ENCODE results near the gene BIRC2. TPM values are rescaled to one million over a fixed set of nuclear protein-coding genes. Genes with fewer than 3 reads are reported as not detected.

The BIRC2 gene
- total and polyA plus RNA-seq, 2 experiments from 2014 or later, result 15.3 to 25.2 TPM

- ATAC-seq (no peak), DNase-seq (ENCODE audit: low spot score) (no peak)
- Histone ChIP-seq H3K4me1 (ENCODE audit: insufficient read depth) (no peaks in the 10 kb centered on the region), H3K36me3 (ENCODE audit: insufficient read depth) (no peaks in the 10 kb centered on the region), H3K4me2 (no peak overlapping the region), H3K27ac (ENCODE audit: low read depth) (no peak overlapping the region), H3F3A (replicated peaks; ENCODE audit: low read depth) (no peaks in the 10 kb centered on the region), H4K20me1 (replicated peaks; ENCODE audit: insufficient read depth) (no peaks in the 10 kb centered on the region), H2AFZ (no peak overlapping the region), H3K4me3 (no peak overlapping the region), H3K9me2 (ENCODE audit: insufficient read depth) (no peaks in the 10 kb centered on the region), H3K79me2 (replicated peaks; ENCODE audit: insufficient read depth) (no peaks in the 10 kb centered on the region), H3K27me3 (ENCODE audit: insufficient read depth) (no peaks in the 10 kb centered on the region)
- no peaks in the 10 kb centered on the region for H3K4me1 Mint-ChIP-seq
- no peaks in the 10 kb centered on the region for H3K9me3 Mint-ChIP-seq
- no peaks in the 10 kb centered on the region for H3K36me3 Mint-ChIP-seq (ENCODE audit: low read depth)
- peaks cover 2% of the 10 kb centered on the region for H3K27me3 Mint-ChIP-seq (ENCODE audit: insufficient read depth, low read depth, poor library complexity)
- TF ChIP-seq ZNF114 (CRISPR knock-in tag; IDR thresholded peaks at IDR 0.05), result no peak
- no peak for TF ChIP-seq JUNB (IDR thresholded peaks at IDR 0.05; ENCODE audit: unreplicated experiment)
- TF ChIP-seq ZNF462 (CRISPR knock-in tag; IDR thresholded peaks at IDR 0.05), result no peak
- TF ChIP-seq ETS1 (IDR thresholded peaks at IDR 0.05), result no peak
- no peak for TF ChIP-seq NANOG (IDR thresholded peaks at IDR 0.05; ENCODE audit: borderline replicate concordance)
- no peak for TF ChIP-seq CTCF (conservative IDR thresholded peaks at IDR 0.05; ENCODE audit: low read depth in 2 of 2)
- no peak for TF ChIP-seq EZH2phosphoT487 (IDR thresholded peaks at IDR 0.05; ENCODE audit: unreplicated experiment)
- no peak for TF ChIP-seq ZNF331 (CRISPR knock-in tag; IDR thresholded peaks at IDR 0.05; ENCODE audit: low read depth)
- no peak for TF ChIP-seq POLR2AphosphoS5 (IDR thresholded peaks at IDR 0.05; ENCODE audit: low read depth)
- no peak for TF ChIP-seq REST (IDR thresholded peaks at IDR 0.05; ENCODE audit: unreplicated experiment)
- H3K27ac Mint-ChIP-seq, result no peak overlapping the region
- no peak overlapping the region for H3K4me3 Mint-ChIP-seq
Measured at GRCh38 chr11:102328748-102329147, 18.3 kb upstream of the BIRC2 start.

All from GM23338 (cell line).